SU-DHL-6 (cell line): ENCODE data around the gene KIF21B.

Source experiments
- EZH2phosphoT487 ChIP-seq: fragments of 200-600 bp; sonication (generic), shearing (Covaris generic); conservative IDR thresholded peaks from 2 replicates; pipeline ENCODE4 v1.6.1; 2018; ENCODE audit warnings: mild to moderate bottlenecking, antibody characterized with exemption, low read length, moderate library complexity, mixed read lengths
- TF ChIP-seq, protein P1 (sequence below): fragments of 200-600 bp; sonication (generic); IDR thresholded peaks from one replicate; pipeline ENCODE4 v1.5.1; 2017; ENCODE audit warnings: antibody characterized with exemption, mild to moderate bottlenecking, low read length, moderate library complexity; ENCODE audit not compliant: insufficient read depth, poor library complexity, severe bottlenecking

DNA sequence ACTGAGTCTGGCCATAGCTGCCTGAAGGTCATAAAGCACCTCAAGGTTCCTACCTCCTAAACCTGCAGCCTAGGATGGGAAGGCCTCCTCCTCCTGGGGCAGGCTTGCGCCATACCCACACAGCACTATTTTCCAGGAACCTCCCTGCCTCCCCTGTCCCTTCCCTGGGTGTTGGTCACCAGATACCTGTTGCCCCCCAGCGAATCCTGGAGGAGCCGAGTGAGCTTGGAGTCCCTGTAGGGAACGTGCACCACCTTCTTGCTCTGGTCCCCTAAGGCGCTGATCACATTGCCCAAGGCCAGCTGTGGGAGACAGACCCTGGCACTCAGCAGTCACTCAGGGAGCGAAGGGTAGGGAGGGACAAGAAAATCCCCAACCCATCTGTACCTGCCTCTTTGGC is 19.4 kb downstream of the KIF21B start:
- TF ChIP-seq, protein P1, sequence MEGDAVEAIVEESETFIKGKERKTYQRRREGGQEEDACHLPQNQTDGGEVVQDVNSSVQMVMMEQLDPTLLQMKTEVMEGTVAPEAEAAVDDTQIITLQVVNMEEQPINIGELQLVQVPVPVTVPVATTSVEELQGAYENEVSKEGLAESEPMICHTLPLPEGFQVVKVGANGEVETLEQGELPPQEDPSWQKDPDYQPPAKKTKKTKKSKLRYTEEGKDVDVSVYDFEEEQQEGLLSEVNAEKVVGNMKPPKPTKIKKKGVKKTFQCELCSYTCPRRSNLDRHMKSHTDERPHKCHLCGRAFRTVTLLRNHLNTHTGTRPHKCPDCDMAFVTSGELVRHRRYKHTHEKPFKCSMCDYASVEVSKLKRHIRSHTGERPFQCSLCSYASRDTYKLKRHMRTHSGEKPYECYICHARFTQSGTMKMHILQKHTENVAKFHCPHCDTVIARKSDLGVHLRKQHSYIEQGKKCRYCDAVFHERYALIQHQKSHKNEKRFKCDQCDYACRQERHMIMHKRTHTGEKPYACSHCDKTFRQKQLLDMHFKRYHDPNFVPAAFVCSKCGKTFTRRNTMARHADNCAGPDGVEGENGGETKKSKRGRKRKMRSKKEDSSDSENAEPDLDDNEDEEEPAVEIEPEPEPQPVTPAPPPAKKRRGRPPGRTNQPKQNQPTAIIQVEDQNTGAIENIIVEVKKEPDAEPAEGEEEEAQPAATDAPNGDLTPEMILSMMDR, result no peak
- no peak for TF ChIP-seq EZH2phosphoT487
